HG03460 (cell line): ENCODE measurements around the gene KAT2A.
"Not testable (repeated sequence)": the region's sequence is repeated elsewhere in the genome, so short reads cannot be mapped to it uniquely, and the experiment has no call there.

Experiments used
- ATAC-seq: cut with Tn5 transposase; IDR thresholded peaks from one replicate; pipeline ENCODE4 v1.9.1; 2021; ENCODE audit not compliant: unreplicated experiment

The KAT2A gene

GRCh38 chr17:42120770-42121769 is at the start of gene KAT2A:
Gene KAT2A, minus strand, starts transcription at chr17:42121367. Its CDS starts 63 bp downstream, at chr17:42121304.
- ATAC-seq, result peak; percentile 64

GRCh38 chr17:42169351-42169750 is 48.2 kb upstream of the KAT2A start:
- ATAC-seq, result no peak

- no peak for ATAC-seq
Measured at GRCh38 chr17:42167807-42168206, 46.6 kb upstream of the KAT2A start.

- no peak for ATAC-seq
Measured at GRCh38 chr17:42166196-42166763, 45.1 kb upstream of the KAT2A start.

- no peak for ATAC-seq
Measured at GRCh38 chr17:42165751-42166150, 44.6 kb upstream of the KAT2A start.

- ATAC-seq, result no peak
Measured at GRCh38 chr17:42163696-42164407, 42.7 kb upstream of the KAT2A start.

GRCh38 chr17:42163113-42163512 is 41.9 kb upstream of the KAT2A start:
- ATAC-seq, result no peak

GRCh38 chr17:42160531-42160910 is 39.4 kb upstream of the KAT2A start:
- ATAC-seq, result no peak

- no peak for ATAC-seq
Measured at GRCh38 chr17:42159796-42160530, 38.8 kb upstream of the KAT2A start.

GRCh38 chr17:42155614-42156045 is 34.5 kb upstream of the KAT2A start:
- ATAC-seq, result no peak

GRCh38 chr17:42153919-42154742 is 33.0 kb upstream of the KAT2A start:
- no peak for ATAC-seq

- no peak for ATAC-seq
Measured at GRCh38 chr17:42146911-42147607, 25.9 kb upstream of the KAT2A start.

- ATAC-seq, result not testable (repeated sequence)
Measured at GRCh38 chr17:42143138-42143537, 22.0 kb upstream of the KAT2A start.

GRCh38 chr17:42142371-42142896 is 21.3 kb upstream of the KAT2A start:
- ATAC-seq, result no peak

- no peak for ATAC-seq
Measured at GRCh38 chr17:42141382-42141781, 20.2 kb upstream of the KAT2A start.

GRCh38 chr17:42140690-42141089 is 19.5 kb upstream of the KAT2A start:
- ATAC-seq, result not testable (repeated sequence)

- ATAC-seq, result no peak
Measured at GRCh38 chr17:42138749-42139492, 17.8 kb upstream of the KAT2A start.

- ATAC-seq, result no peak
Measured at GRCh38 chr17:42136654-42137051, 15.5 kb upstream of the KAT2A start.
